Measurements from ENCODE around the gene RBMS3. TPM values are rescaled to one million over a fixed set of nuclear protein-coding genes. Genes with fewer than 3 reads are reported as not detected.
A peak's percentile ranks its signal among the peaks of the same experiment; 100 is the strongest.

The RBMS3 gene
- total RNA-seq, 1 experiment from 2014 or later = 5.9 TPM

GRCh38 chr3:29716213-29716612 is 435.3 kb downstream of the RBMS3 start:
- in situ Hi-C loops (cut with HindIII; ENCODE audit: low pct_unique_long_range_greater_than_20kb, low sequenced_read_pairs) = no loop called here
- DNase-seq (ENCODE audit: low read depth, low spot score) = no peak

- no peak for DNase-seq (ENCODE audit: low read depth, low spot score)
- in situ Hi-C loops (cut with HindIII; ENCODE audit: low pct_unique_long_range_greater_than_20kb, low sequenced_read_pairs) = no loop called here
These were observed 437.8 kb downstream of the RBMS3 start for GRCh38 chr3:29718661-29719065.

GRCh38 chr3:29720665-29721064 is 439.8 kb downstream of the RBMS3 start:
- no peak for DNase-seq (ENCODE audit: low read depth, low spot score)
- in situ Hi-C loops (cut with HindIII; ENCODE audit: low pct_unique_long_range_greater_than_20kb, low sequenced_read_pairs) = no loop called here

- no peak for DNase-seq (ENCODE audit: low read depth, low spot score)
- in situ Hi-C loops (cut with HindIII; ENCODE audit: low pct_unique_long_range_greater_than_20kb, low sequenced_read_pairs) = no loop called here
These were observed 440.9 kb downstream of the RBMS3 start for GRCh38 chr3:29721789-29722188.

- no peak for DNase-seq (ENCODE audit: low read depth, low spot score)
- in situ Hi-C loops (cut with HindIII; ENCODE audit: low pct_unique_long_range_greater_than_20kb, low sequenced_read_pairs) = no loop called here
These were observed 450.2 kb downstream of the RBMS3 start for GRCh38 chr3:29731050-29731449.

GRCh38 chr3:29741231-29741630 is 460.4 kb downstream of the RBMS3 start:
- in situ Hi-C loops (cut with HindIII; ENCODE audit: low pct_unique_long_range_greater_than_20kb, low sequenced_read_pairs) = no loop called here
- DNase-seq (ENCODE audit: low read depth, low spot score) = no peak

GRCh38 chr3:29745232-29745870 is 464.5 kb downstream of the RBMS3 start:
- in situ Hi-C loops (cut with HindIII; ENCODE audit: low pct_unique_long_range_greater_than_20kb, low sequenced_read_pairs) = no loop called here
- DNase-seq (ENCODE audit: low read depth, low spot score) = peak; percentile 96

- DNase-seq (ENCODE audit: low read depth, low spot score) = peak; percentile 6
- in situ Hi-C loops (cut with HindIII; ENCODE audit: low pct_unique_long_range_greater_than_20kb, low sequenced_read_pairs) = no loop called here
These were observed 465.4 kb downstream of the RBMS3 start for GRCh38 chr3:29746163-29746760.

- in situ Hi-C loops (cut with HindIII; ENCODE audit: low pct_unique_long_range_greater_than_20kb, low sequenced_read_pairs) = no loop called here
These were observed 467.1 kb downstream of the RBMS3 start for GRCh38 chr3:29747991-29748390.

GRCh38 chr3:29751647-29752314 is 470.9 kb downstream of the RBMS3 start:
- DNase-seq (ENCODE audit: low read depth, low spot score) = no peak
- in situ Hi-C loops (cut with HindIII; ENCODE audit: low pct_unique_long_range_greater_than_20kb, low sequenced_read_pairs) = no loop called here

More at GRCh38 chr3:29747991-29748390, 467.1 kb downstream of the RBMS3 start:
- DNase-seq (ENCODE audit: low read depth, low spot score) = no peak

GRCh38 chr3:29754346-29754745 is 473.5 kb downstream of the RBMS3 start:
- no peak for DNase-seq (ENCODE audit: low read depth, low spot score)
- in situ Hi-C loops (cut with HindIII; ENCODE audit: low pct_unique_long_range_greater_than_20kb, low sequenced_read_pairs) = no loop called here

- in situ Hi-C loops (cut with HindIII; ENCODE audit: low pct_unique_long_range_greater_than_20kb, low sequenced_read_pairs) = no loop called here
- no peak for DNase-seq (ENCODE audit: low read depth, low spot score)
These were observed 474.5 kb downstream of the RBMS3 start for GRCh38 chr3:29755416-29755815.

- DNase-seq (ENCODE audit: low read depth, low spot score) = no peak
- in situ Hi-C loops (cut with HindIII; ENCODE audit: low pct_unique_long_range_greater_than_20kb, low sequenced_read_pairs) = no loop called here
These were observed 476.3 kb downstream of the RBMS3 start for GRCh38 chr3:29757054-29757777.

- in situ Hi-C loops (cut with HindIII; ENCODE audit: low pct_unique_long_range_greater_than_20kb, low sequenced_read_pairs) = no loop called here
- no peak for DNase-seq (ENCODE audit: low read depth, low spot score)
These were observed 477.2 kb downstream of the RBMS3 start for GRCh38 chr3:29758108-29758433.

- in situ Hi-C loops (cut with HindIII; ENCODE audit: low pct_unique_long_range_greater_than_20kb, low sequenced_read_pairs) = no loop called here
- DNase-seq (ENCODE audit: low read depth, low spot score) = no peak
These were observed 477.8 kb downstream of the RBMS3 start for GRCh38 chr3:29758434-29759322.

GRCh38 chr3:29759411-29760225 is 478.7 kb downstream of the RBMS3 start:
- in situ Hi-C loops (cut with HindIII; ENCODE audit: low pct_unique_long_range_greater_than_20kb, low sequenced_read_pairs) = no loop called here
- DNase-seq (ENCODE audit: low read depth, low spot score) = peak; percentile 86

GRCh38 chr3:29760226-29760685 is 479.4 kb downstream of the RBMS3 start:
- DNase-seq (ENCODE audit: low read depth, low spot score) = no peak
- in situ Hi-C loops (cut with HindIII; ENCODE audit: low pct_unique_long_range_greater_than_20kb, low sequenced_read_pairs) = no loop called here
